Pericardium fibroblast (primary cell): ENCODE results near the gene ANKS4B. TPM values are rescaled to one million over a fixed set of nuclear protein-coding genes. Genes with fewer than 3 reads are reported as not detected.

ENCODE experiments used
- total RNA-seq: library from RNA; depleted of rRNA; stranded (reverse); fragments of >200 nt; gene quantifications from 2 replicates; pipeline ENCODE4 v1.2.3, GENCODE V29; 2015

ANKS4B gene
- total RNA-seq: not detected in 2 replicates

GRCh38 chr16:21233521-21234150 is at the start of gene ANKS4B:
TSS of gene ANKS4B (plus strand) at chr16:21233699. CDS start at chr16:21233738, 39 bp downstream.

GRCh38 chr16:21211486-21211885 is 22.0 kb upstream of the ANKS4B start, which contains the start of gene ZP2:
TSS of gene ZP2 (minus strand) at chr16:21211574. CDS start at chr16:21211547, 27 bp downstream.

GRCh38 chr16:21277927-21278706 is 44.6 kb downstream of the ANKS4B start, which contains the start of gene CRYM:
TSS of gene CRYM (minus strand) at chr16:21278290. CDS start at chr16:21278251, 39 bp downstream.

Other genes with a start within 250 kb of the ANKS4B start
- gene DNAH3, start 82.9 kb upstream of the ANKS4B start, total RNA-seq: not detected in 2 replicates
- 65.7 and 66.1 TPM in 2 replicates for gene LDAF1, start 75.0 kb upstream of the ANKS4B start, total RNA-seq
- gene ZP2, start 22.1 kb upstream of the ANKS4B start, total RNA-seq: not detected in 2 replicates
- gene CRYM, start 44.6 kb downstream of the ANKS4B start, total RNA-seq: not detected in 2 replicates